Measurements from ENCODE around the gene ZNF827. TPM values are rescaled to one million over a fixed set of nuclear protein-coding genes. Genes with fewer than 3 reads are reported as not detected.

Gene ZNF827
- total and polyA plus RNA-seq, 2 of the 8 experiments (the other 6 are each of a cell fraction or from before 2014, with no cell fraction given), result 25.3 to 26.2 TPM

DNA sequence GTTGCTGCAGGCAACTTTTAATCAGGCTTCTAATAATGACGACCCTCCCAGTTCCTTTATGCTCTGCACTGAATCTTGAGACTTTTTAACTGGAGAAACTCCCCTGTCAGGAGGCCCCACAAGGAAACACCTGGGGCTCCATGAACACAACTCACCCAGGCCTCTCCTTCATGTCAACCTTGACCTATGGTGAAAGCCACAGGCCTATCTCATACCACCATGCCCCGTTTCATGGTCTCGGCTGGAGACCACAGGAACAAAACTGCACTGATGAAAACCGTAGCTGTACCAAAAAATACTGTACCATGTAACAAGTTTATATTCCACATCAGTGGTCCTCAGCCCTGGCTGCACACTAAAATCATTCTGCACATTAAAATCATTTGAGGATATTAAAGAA lies 57.0 kb downstream of the ZNF827 start:
- Histone ChIP-seq H3K4me2 (ENCODE audit: insufficient read depth in 1 of 2, low read depth in 2 of 2, low read length in 2 of 2) (no peak overlapping the region), H3K9me3 (ENCODE audit: insufficient read depth in 2 of 2, low read depth in 1 of 2, low read length in 1 of 2) (no peaks in the 10 kb centered on the region), H3K9ac (replicated peaks in 1 of 4; ENCODE audit: extremely low read depth in 1 of 4, low read depth in 3 of 4, low read length in 3 of 4) (no peak overlapping the region), H2BK20ac (ENCODE audit: low read length) (no peak overlapping the region), H3K4me3 (ENCODE audit: extremely low read depth in 1 of 4, insufficient read depth in 2 of 4, low read depth in 3 of 4, low read length in 4 of 4) (no peak overlapping the region), H2BK15ac (ENCODE audit: low read length) (no peak overlapping the region), H4K8ac (ENCODE audit: extremely low read depth, insufficient read depth, low read length) (no peak overlapping the region), H4K20me1 (replicated peaks in 1 of 2; ENCODE audit: control insufficient read depth in 1 of 2, insufficient read depth in 2 of 2, low read length in 2 of 2) (no peaks in the 10 kb centered on the region), H4K5ac (ENCODE audit: insufficient read length, low read depth, low read length) (no peak overlapping the region), H3K4me1 (replicated peaks in 1 of 4; ENCODE audit: control insufficient read depth in 3 of 4, insufficient read depth in 4 of 4, low read length in 3 of 4) (peaks cover 7 to 28% (median 17%) of the 10 kb centered on the region in 4 experiments), H3K23ac (ENCODE audit: insufficient read length) (no peak overlapping the region), H3K27ac (ENCODE audit: low read depth, low read length) (no peak overlapping the region), H3K18ac (ENCODE audit: extremely low read depth, low read length) (no peak overlapping the region), H2AFZ (ENCODE audit: low read length) (no peak overlapping the region), H2BK12ac (ENCODE audit: low read depth, low read length) (no peak overlapping the region), H4K91ac (replicated peaks; ENCODE audit: insufficient read length, low read length) (peak overlapping the region; percentile 19), H3K4ac (replicated peaks; ENCODE audit: insufficient read length, low read depth, low read length) (no peak overlapping the region), H3K36me3 (ENCODE audit: control insufficient read depth in 2 of 4, insufficient read depth in 4 of 4, low read length in 3 of 4) (peaks cover 0 to 7% (median 7%) of the 10 kb centered on the region in 4 experiments; a peak in 5 of 8 replicates), H3K79me2 (ENCODE audit: control insufficient read depth in 1 of 2, insufficient read depth in 2 of 2, low read length in 2 of 2) (peaks cover 0 to 56% of the 10 kb centered on the region in 2 experiments; a peak in 2 of 4 replicates), H3K23me2 (ENCODE audit: low read depth, low read length) (no peaks in the 10 kb centered on the region; the same call in 1 of the 2 replicates), H3K56ac (replicated peaks; ENCODE audit: insufficient read length, low read depth, low read length) (no peak overlapping the region), H2BK120ac (replicated peaks; ENCODE audit: low read depth, low read length) (no peak overlapping the region), H2AK5ac (ENCODE audit: low read depth, low read length) (no peak overlapping the region), H3K14ac (ENCODE audit: insufficient read length) (no peak overlapping the region), H3K79me1 (ENCODE audit: low read depth, low read length) (peaks cover 2% of the 10 kb centered on the region; the same call in 1 of the 2 replicates), H3K27me3 (replicated peaks in 1 of 4; ENCODE audit: control insufficient read depth in 3 of 4, extremely low read depth in 1 of 4, insufficient read depth in 3 of 4, low read length in 3 of 4) (no peaks in the 10 kb centered on the region), H2BK5ac (ENCODE audit: low read depth, low read length) (no peak overlapping the region)
- DNase-seq (ENCODE audit: low read depth in 1 of 2, low spot score in 2 of 2) (no peak), FAIRE-seq (no peak)
- TF ChIP-seq SAP30 (IDR thresholded peaks at IDR 0.05; ENCODE audit: insufficient read depth, insufficient replicate concordance, low read length), result no peak
- no peak for TF ChIP-seq EP300 (IDR thresholded peaks at IDR 0.05; ENCODE audit: borderline replicate concordance in 1 of 2, low read depth in 2 of 2, low read length in 2 of 2)
- 99% methylated on average over 4 of the region's 4 CpGs; no CpG with 5 or more reads in 1 of the 2 experiments for WGBS, 2 experiments (ENCODE audit: extremely low coverage in 1 of 2, insufficient coverage in 1 of 2, insufficient read length in 1 of 2, insufficient replicate concordance in 2 of 2, low coverage in 1 of 2, low lambda C conversion rate in 2 of 2, missing lambda C conversion rate in 1 of 2)
- CTCF ChIA-PET (ENCODE audit: partially characterized antibody), result interaction anchor here (0.9 to 2.4 kb wide), 4 partner anchors 10 to 30 kb away, joined by 3 to 9 read pairs (median 5); no protein-coding TSS in a partner anchor
- POLR2A ChIA-PET (ENCODE audit: partially characterized antibody), result interaction anchor here (1.6 kb wide), 2 partner anchors 10 to 15 kb away, joined by 4 to 5 read pairs; no protein-coding TSS in a partner anchor

Measured in H1 (cell line).